GM19043 (cell line): ENCODE data around the gene MUC3A.
"Not testable (repeated sequence)": the region's sequence is repeated elsewhere in the genome, so short reads cannot be mapped to it uniquely, and the experiment has no call there.

ENCODE experiments used
- ATAC-seq: cut with Tn5 transposase; IDR thresholded peaks from one replicate; pipeline ENCODE4 v1.9.1; 2021; ENCODE audit warnings: low read depth; ENCODE audit not compliant: unreplicated experiment

Gene MUC3A

DNA sequence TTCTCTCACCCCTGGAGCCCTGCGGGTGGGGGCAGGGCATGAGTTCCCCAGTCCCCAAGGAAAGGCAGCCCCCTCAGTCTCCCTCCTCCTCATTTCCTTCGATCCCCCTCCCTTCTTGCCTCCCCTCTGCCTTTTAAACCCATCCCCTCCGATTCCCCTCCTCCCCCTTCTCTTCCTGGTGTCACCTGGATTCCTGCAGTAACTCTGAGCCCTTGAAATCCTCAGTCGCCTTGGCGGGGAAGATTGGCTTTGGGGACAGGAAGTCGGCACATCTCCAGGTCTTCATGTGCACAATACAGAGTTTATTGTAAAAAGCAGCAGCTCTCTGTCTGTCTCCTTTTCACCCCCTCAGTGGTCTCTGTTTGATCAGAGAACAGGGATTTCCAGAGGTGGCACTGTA lies 18.7 kb downstream of the MUC3A start:
- no peak for ATAC-seq

DNA sequence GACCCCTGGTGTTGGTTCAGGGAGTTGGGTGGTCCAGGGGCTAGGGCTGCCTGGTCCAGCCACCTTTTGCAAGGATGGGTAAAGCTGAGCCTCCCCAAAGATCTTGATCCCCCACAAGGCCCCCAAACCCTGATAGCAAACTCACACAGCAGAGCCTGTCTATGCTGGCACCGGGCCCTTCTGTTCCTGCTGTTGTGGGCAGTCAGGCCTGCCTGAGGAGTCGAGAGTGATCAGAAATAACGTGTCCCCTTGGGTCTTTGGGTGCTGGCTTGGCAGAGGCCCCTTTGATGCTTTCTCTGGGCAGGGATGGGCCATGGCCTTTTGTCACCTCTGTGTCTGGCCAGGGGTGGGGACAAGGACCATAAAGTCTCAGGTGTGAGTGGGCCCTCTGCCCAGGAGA lies 19.3 kb downstream of the MUC3A start:
- no peak for ATAC-seq

DNA sequence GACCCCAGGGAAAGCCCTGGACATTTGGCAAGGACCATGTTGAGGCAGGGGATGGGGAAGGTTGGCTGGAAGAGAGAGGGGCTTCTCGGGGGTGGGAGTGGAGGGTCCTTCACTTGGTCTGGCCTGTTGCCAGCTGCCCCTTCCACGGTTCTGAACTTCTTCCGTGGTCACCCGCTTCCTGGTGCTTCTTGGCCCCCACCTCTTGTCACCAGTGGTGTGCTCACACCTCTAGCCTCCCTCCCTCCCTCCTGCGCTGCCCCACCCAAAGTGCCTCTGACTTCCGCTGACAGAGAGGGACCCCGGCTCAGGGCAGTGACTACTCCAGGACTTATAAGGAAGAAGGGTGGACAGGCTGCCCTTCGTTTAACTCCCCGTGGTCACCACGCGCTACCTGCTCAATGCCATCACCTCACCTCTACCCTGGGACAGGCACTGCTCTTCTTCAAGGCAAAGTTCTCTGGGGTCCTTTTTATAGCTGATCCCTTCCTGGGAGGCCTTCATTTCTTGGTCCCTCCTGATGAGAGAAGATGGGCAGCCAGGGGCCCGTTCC lies 19.8 kb downstream of the MUC3A start, which contains the start of gene MUC12:
TSS of gene MUC12 (plus strand) at position 500 of the 550 bp plus-strand sequence. CDS start 58 bp downstream, outside the sequence.
- ATAC-seq: no peak

DNA sequence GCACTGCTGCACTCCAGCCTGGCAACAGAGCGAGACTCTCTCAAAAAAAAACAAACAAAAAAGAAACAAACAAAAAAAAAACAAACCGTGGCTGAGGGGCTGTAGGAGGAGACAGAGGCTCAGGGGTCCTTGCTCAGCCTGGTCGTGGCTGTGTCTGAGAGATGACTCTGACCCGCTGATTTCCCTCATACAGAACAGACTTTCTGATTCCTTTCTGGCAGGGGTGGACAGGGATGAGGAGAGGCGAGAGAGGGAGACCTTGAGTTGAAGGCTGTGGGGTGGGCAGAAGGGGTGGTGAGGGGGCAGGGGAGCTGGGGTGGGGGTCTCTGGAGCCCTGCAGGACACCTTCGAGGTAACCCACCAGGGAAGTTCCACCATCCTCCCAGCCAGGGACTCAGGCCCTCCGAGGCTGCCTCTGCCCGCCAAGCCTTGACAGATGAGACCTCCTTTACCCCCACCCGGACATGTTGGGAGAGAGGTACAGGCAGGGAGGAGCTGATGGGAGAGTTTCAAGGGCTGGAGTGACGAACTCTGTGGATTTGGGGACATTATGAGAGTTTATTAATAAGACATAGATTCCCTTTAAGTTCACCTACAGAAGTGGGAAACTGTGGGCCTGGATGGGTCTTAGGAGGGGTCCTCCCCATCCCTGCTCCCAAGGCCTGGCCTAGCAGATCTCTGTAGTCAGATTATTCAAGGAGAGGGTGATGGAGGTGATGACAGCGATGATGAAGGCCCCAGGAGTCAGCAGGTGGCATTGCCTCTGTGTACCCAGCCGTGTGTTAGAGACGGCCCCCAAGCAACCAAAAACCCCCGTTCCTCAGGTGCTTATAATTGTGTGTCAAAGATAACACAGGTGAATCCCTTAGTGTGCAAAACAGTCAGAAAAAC lies 22.0 kb downstream of the MUC3A start:
- no peak for ATAC-seq

DNA sequence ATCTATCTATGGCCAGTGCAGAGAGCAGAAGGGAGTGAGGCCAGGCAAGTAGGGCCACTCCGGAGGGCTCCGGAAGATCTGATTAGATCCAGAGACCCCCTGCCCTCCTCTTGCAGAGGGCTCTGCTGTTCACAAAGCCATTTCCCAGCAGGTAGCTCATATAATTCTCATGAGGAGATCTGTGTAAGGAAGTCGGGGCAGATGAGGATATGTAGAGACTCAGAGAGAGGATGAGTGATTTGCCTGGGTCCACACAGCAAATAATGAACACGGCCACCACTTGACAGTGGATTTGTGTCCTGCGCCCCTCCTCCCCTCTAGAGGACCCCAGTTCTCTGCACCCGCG lies 22.6 kb downstream of the MUC3A start:
- ATAC-seq: no peak

DNA sequence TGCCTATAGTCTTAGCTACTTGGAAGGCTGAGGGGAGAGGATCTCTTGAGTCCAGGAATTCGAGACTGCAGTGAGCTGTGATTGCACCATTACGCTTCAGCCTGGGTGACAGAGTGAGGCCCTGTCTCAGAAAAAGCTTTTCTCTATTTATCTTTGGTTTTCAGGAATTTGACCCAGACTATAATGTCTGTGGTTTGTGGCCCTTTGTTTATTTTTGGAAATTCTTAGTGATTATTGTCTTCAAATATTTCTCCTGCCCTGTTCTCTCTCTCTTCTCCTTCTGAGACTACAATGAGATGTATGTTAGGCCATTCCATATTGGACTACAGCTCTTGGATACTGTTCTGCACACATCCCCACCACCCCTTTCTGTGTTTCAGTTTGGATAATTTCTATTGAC lies 24.7 kb downstream of the MUC3A start:
- no peak for ATAC-seq

DNA sequence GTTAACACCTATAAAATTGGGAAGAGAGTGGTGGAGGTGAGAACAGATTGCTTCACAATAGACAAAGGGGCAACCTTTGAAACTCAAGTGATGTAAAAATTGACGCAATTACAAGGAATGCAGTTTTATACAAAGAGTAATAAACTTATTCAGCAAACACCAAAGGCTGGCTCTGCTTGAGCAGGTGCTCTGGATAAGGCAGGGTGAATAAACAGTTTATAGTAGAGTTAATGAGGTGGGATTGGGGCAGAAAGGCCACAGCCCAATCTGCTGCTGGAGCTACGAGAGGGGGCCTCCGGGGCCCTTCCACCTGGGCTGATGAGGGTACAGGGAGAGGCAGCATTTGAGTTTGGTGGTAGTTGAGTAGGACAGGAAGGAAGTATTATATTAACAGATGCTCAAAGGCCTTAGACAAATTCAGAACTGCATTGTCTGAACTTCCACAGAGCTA lies 26.1 kb downstream of the MUC3A start:
- ATAC-seq: no peak

DNA sequence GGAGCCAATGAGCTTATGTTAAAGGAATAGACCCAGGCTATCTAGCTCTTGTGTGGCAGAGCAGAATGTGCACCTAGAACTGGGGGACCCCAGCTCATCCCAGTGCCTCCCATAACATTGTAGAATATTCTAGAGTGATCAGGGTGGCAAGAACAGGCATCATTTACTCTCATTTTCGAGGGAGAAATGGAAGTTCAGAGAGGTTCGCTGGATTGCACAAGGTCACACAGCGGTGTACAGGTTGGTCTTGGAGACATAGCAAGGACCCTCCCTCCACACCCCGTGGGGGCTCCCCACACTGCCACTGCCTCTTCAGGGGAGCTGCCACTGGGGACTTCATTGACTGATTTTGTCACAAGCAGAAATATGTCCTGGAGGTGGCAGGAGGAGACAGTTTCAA lies 29.0 kb downstream of the MUC3A start:
- ATAC-seq: no peak

DNA sequence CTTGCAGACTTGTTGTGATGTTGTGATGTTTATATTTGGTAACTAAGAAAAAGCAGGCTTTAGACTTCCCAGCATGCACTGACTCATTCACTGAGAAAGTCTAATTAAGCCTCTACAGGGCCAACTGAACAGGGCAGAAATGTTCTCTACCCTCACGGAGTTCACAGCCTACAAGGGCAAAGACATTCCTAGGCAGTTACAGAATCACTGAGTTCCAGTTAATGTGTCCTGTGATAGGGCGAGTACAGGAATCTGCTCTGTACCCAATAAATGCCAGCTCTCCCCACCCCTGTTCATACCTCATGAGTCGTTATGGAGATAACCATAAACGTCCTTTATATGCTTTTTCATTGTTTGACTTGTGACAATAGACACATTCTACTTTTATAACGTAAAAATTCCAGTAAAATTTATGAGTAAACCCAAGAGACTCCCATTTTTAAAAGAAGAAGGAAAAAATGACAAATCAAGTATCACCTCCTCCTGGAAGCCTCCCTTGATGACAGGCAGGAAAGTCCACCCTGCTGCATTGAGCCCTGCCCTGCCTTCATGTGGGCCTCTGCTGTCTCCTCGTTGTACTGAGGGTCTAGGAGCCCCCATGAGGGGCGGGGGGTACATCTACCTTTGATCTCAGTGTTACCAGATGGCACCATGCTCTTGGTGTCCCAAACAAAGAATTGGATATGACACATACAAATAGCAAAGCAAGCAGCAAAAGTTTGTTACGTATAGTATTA lies 34.3 kb downstream of the MUC3A start:
- ATAC-seq: no peak

DNA sequence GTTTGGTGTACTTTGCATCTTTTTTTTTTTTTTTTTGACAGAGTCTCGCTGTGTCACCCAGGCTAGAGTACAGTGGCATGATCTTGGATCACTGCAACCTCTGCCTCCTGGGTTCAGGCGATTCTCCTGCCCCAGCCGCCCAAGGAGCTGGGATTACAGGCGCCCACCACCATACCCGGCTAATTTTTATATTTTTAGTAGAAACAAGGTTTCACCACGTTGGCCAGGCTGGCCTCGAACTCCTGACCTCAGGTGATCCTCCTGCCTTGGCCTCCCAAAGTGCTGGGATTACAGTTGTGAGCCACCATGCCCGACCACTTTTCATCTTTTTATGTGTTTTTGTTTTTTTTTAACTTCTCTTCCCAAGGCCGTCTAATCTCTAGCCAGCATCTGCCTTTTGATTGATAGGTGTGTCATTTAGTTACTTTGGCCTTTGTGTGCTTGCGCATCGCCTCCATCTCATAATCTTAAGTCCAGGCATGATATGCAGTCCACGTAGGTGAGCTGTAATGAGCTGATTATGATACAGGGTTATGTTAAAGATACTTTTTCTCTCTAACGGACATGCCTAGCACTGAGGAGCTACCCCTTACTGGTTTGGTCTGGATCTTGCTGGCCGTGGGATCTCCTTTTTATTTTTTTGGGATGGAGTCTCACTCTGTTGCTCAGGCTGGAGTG lies 35.0 kb downstream of the MUC3A start:
- ATAC-seq: not testable (repeated sequence)

DNA sequence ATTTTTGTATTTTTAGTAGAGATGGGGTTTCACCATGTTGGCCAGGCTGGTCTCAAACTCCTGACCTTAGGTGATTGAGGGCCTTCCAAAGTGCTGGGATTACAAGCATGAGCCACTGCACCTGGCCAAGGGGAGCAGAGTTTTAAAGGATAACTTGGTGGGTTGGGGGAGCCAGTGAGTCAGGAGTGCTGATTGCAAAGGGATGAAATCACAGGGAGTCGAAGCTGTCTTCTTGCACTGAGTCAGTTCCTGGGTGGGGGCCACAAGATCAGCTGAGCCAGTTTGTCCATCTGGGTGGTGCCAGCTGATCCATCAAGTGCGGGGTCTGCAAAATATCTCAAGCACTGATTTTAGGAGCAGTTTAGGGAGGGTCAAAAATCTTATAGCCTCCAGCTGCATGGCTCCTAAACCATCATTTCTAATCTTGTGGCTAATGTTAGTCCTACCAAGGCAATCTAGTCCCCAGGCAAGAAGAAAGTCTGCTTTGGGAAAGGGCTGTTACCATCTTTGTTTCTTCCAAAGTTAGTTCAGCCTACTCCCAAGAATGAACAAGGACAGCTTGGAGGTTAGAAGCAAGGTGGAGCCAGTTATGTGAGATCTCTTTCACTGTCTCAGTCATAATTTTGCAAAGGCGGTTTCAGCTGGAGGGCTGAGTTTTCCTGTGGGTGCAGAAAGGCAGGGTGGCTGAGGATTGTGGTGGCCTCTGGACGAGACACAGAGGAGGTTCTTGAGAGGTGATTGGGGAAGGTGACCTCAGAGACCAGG lies 35.9 kb downstream of the MUC3A start:
- not testable (repeated sequence) for ATAC-seq

DNA sequence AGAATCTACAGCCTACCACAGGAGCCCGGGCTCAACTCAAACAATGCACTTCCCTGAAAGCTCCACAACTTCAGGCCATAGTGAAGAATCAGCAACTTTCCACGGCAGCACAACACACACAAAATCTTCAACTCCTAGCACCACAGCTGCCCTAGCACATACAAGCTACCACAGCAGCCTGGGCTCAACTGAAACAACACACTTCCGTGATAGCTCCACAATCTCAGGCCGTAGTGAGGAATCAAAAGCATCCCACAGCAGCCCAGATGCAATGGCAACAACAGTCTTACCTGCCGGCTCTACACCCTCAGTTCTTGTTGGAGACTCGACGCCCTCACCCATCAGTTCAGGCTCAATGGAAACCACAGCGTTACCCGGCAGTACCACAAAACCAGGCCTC lies 42.3 kb downstream of the MUC3A start:
- no peak for ATAC-seq

DNA sequence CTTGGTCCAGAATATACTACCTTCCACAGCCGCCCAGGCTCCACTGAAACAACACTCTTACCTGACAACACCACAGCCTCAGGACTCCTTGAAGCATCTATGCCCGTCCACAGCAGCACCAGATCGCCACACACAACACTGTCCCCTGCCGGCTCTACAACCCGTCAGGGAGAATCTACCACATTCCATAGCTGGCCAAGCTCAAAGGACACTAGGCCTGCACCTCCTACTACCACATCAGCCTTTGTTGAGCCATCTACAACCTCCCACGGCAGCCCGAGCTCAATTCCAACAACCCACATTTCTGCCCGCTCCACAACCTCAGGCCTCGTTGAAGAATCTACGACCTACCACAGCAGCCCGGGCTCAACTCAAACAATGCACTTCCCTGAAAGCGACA lies 42.9 kb downstream of the MUC3A start:
- ATAC-seq: not testable (repeated sequence)

DNA sequence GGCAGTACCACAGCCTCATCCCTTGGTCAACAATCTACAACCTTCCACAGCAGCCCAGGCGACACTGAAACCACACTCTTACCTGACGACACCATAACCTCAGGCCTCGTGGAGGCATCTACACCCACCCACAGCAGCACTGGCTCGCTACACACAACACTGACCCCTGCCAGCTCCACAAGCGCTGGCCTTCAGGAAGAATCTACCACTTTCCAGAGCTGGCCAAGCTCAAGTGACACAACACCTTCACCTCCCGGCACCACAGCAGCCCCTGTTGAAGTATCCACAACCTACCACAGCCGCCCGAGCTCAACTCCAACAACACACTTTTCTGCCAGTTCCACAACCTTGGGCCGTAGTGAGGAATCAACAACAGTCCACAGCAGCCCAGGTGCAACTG lies 45.3 kb downstream of the MUC3A start:
- ATAC-seq: not testable (repeated sequence)

DNA sequence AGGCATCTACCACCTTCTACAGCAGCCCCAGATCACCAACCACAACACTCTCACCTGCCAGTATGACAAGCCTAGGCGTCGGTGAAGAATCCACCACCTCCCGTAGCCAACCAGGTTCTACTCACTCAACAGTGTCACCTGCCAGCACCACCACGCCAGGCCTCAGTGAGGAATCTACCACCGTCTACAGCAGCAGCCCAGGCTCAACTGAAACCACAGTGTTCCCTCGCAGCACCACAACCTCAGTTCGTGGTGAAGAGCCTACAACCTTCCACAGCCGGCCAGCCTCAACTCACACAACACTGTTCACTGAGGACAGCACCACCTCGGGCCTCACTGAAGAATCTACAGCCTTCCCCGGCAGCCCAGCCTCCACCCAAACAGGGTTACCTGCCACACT lies 49.2 kb downstream of the MUC3A start:
- not testable (repeated sequence) for ATAC-seq

DNA sequence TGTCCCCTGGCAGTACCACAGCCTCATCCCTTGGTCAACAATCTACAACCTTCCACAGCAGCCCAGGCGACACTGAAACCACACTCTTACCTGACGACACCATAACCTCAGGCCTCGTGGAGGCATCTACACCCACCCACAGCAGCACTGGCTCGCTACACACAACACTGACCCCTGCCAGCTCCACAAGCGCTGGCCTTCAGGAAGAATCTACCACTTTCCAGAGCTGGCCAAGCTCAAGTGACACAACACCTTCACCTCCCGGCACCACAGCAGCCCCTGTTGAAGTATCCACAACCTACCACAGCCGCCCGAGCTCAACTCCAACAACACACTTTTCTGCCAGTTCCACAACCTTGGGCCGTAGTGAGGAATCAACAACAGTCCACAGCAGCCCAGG lies 50.0 kb downstream of the MUC3A start:
- not testable (repeated sequence) for ATAC-seq

DNA sequence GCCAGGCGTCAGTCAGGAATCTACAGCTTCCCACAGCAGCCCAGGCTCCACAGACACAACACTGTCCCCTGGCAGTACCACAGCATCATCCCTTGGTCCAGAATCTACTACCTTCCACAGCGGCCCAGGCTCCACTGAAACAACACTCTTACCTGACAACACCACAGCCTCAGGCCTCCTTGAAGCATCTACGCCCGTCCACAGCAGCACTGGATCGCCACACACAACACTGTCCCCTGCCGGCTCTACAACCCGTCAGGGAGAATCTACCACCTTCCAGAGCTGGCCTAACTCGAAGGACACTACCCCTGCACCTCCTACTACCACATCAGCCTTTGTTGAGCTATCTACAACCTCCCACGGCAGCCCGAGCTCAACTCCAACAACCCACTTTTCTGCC lies 50.7 kb downstream of the MUC3A start:
- not testable (repeated sequence) for ATAC-seq

DNA sequence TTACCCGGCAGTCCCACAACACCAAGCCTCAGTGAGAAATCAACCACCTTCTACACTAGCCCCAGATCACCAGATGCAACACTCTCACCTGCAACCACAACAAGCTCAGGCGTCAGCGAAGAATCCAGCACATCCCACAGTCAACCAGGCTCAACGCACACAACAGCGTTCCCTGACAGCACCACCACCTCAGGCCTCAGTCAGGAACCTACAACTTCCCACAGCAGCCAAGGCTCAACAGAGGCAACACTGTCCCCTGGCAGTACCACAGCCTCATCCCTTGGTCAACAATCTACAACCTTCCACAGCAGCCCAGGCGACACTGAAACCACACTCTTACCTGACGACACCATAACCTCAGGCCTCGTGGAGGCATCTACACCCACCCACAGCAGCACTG lies 53.0 kb downstream of the MUC3A start:
- ATAC-seq: not testable (repeated sequence)

DNA sequence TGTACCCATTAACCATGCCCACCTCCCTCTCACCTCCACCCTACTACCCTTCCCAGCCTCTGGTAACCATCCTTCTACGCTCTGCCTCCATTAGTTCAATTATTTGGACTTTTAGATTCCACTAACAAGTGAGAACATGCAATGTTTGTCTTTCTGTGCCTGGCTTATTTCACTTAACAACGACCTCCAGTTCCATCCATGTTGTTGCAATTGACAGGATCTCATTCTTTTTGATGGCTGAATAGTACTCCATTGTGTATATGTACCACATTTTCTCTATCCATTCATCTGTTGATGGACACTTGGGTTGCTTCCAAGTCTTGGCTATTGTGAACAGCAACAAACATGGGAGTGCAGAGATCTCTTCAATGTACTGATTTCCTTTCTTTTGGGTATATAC lies 58.0 kb downstream of the MUC3A start:
- ATAC-seq: not testable (repeated sequence)

DNA sequence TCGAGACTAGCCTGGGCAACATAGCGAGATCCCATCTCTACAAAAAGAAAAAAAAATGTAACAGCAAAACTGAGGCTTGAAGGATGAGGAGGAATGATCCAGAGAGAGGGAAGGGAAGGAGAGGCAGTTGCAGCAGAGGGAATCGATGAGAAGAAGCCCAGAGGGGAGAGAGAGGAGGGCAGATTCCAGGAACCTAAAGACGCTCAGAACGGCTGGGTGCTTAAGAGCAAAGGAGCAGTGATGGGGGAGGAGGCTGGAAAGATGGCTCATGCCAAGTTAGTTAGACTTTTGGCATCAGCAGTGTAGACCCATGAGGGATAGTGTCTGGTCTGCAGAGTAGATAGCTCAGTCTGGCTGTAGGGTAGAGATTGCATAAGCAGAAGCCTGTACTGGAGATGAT lies 60.3 kb downstream of the MUC3A start:
- no peak for ATAC-seq
